ENCODE results near the gene SLC2A1.

Gene SLC2A1

GRCh38 chr1:42942444-42942843 lies 16.2 kb downstream of the SLC2A1 start:
- DNase-seq (ENCODE audit: low read depth), result no peak

GRCh38 chr1:42941640-42942330 lies 16.9 kb downstream of the SLC2A1 start:
- peak; percentile 98 for DNase-seq (ENCODE audit: low read depth)

GRCh38 chr1:42940851-42941639 lies 17.6 kb downstream of the SLC2A1 start:
- DNase-seq (ENCODE audit: low read depth), result peak; percentile 99

GRCh38 chr1:42938645-42939615 lies 19.7 kb downstream of the SLC2A1 start:
- no peak for DNase-seq (ENCODE audit: low read depth)

GRCh38 chr1:42937836-42938644 lies 20.6 kb downstream of the SLC2A1 start:
- no peak for DNase-seq (ENCODE audit: low read depth)

- peak; percentile 74 for DNase-seq (ENCODE audit: low read depth)
These were observed 21.4 kb downstream of the SLC2A1 start for GRCh38 chr1:42937141-42937696.

- DNase-seq (ENCODE audit: low read depth), result peak; percentile 85
These were observed 22.2 kb downstream of the SLC2A1 start for GRCh38 chr1:42936309-42937078.

GRCh38 chr1:42935971-42936308 lies 22.7 kb downstream of the SLC2A1 start:
- no peak for DNase-seq (ENCODE audit: low read depth)

GRCh38 chr1:42935313-42935895 lies 23.3 kb downstream of the SLC2A1 start:
- no peak for DNase-seq (ENCODE audit: low read depth)

GRCh38 chr1:42934541-42935312 lies 23.9 kb downstream of the SLC2A1 start:
- no peak for DNase-seq (ENCODE audit: low read depth)

GRCh38 chr1:42933610-42934491 lies 24.8 kb downstream of the SLC2A1 start:
- no peak for DNase-seq (ENCODE audit: low read depth)

- DNase-seq (ENCODE audit: low read depth), result no peak
These were observed 25.5 kb downstream of the SLC2A1 start for GRCh38 chr1:42933060-42933586.

GRCh38 chr1:42932442-42932941 lies 26.2 kb downstream of the SLC2A1 start:
- no peak for DNase-seq (ENCODE audit: low read depth)

GRCh38 chr1:42931911-42932422 lies 26.7 kb downstream of the SLC2A1 start:
- DNase-seq (ENCODE audit: low read depth), result no peak

- DNase-seq (ENCODE audit: low read depth), result peak; percentile 62
These were observed 27.5 kb downstream of the SLC2A1 start for GRCh38 chr1:42931108-42931539.

- DNase-seq (ENCODE audit: low read depth), result no peak
These were observed 28.2 kb downstream of the SLC2A1 start for GRCh38 chr1:42930178-42931107.

Measured in EH (cell line).